Pulmonary artery endothelial cell (primary cell): ENCODE measurements around the gene FITM1. TPM values are rescaled to one million over a fixed set of nuclear protein-coding genes. Genes with fewer than 3 reads are reported as not detected.

Experiments used
- DNase-seq: peaks from one replicate; pipeline ENCODE4 v3.0.0-alpha.2; 2011; ENCODE audit warnings: low read depth, low spot score
- total RNA-seq: library from RNA; depleted of rRNA; stranded (reverse); fragments of >200 nt; gene quantifications from 2 replicates; pipeline ENCODE4 v1.2.3, GENCODE V29; 2014

Gene FITM1
- total RNA-seq, 1 donor from 2014 or later, result 0.13 TPM

GRCh38 chr14:24160850-24161804 lies 30.7 kb downstream of the FITM1 start, which contains the start of gene IRF9:
Gene IRF9, plus strand, starts transcription at chr14:24161265. Its CDS starts 880 bp downstream, at chr14:24162145.
- DNase-seq, result peak; percentile 80

- no peak for DNase-seq
These were observed 31.6 kb downstream of the FITM1 start for GRCh38 chr14:24162093-24162492.

GRCh38 chr14:24164518-24164991 lies 34.1 kb downstream of the FITM1 start:
- no peak for DNase-seq

- DNase-seq, result no peak
These were observed 35.3 kb downstream of the FITM1 start for GRCh38 chr14:24165785-24166184.

GRCh38 chr14:24167469-24168114 lies 37.1 kb downstream of the FITM1 start:
- no peak for DNase-seq

GRCh38 chr14:24171422-24172260 lies 41.2 kb downstream of the FITM1 start, which contains the start of gene REC8:
Gene REC8, plus strand, starts transcription at chr14:24172080. Its CDS starts 473 bp downstream, at chr14:24172553.
- no peak for DNase-seq

- DNase-seq, result no peak
These were observed 41.9 kb downstream of the FITM1 start for GRCh38 chr14:24172261-24172860.

- no peak for DNase-seq
These were observed 42.4 kb downstream of the FITM1 start for GRCh38 chr14:24172871-24173281.

GRCh38 chr14:24176599-24176998 lies 46.1 kb downstream of the FITM1 start:
- no peak for DNase-seq

GRCh38 chr14:24177041-24177825 lies 46.8 kb downstream of the FITM1 start:
- DNase-seq, result no peak

- DNase-seq, result no peak
These were observed 47.4 kb downstream of the FITM1 start for GRCh38 chr14:24177891-24178290.

GRCh38 chr14:24178399-24179178 lies 48.1 kb downstream of the FITM1 start:
- no peak for DNase-seq

GRCh38 chr14:24179294-24179960 lies 49.0 kb downstream of the FITM1 start:
- DNase-seq, result no peak

GRCh38 chr14:24179961-24180796 lies 49.7 kb downstream of the FITM1 start:
- DNase-seq, result peak; percentile 29

GRCh38 chr14:24181371-24182077 lies 51.1 kb downstream of the FITM1 start:
- no peak for DNase-seq
